ENCODE data around the gene HOXB6.

DNA sequence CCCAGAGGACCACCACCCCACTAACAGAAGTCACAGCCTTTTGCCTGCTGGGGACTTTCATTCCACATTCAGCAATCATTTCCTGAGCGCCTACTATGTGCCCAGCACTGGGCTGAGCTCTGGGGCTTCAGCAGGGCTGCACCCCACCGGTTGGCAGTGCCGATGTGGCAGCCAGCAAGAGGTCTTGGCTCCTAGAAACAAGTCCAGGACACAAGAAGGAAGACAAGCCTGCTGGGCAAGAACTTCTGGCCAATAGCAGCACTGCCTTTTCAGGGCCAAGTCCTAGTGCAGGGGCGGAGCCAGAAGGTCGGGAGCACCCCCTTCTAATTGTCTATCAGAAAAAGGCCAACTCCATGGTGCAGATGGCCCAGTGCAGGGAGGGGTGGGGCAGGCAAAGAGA, 34.4 kb upstream of the HOXB6 start:
- TF ChIP-seq, protein P1, sequence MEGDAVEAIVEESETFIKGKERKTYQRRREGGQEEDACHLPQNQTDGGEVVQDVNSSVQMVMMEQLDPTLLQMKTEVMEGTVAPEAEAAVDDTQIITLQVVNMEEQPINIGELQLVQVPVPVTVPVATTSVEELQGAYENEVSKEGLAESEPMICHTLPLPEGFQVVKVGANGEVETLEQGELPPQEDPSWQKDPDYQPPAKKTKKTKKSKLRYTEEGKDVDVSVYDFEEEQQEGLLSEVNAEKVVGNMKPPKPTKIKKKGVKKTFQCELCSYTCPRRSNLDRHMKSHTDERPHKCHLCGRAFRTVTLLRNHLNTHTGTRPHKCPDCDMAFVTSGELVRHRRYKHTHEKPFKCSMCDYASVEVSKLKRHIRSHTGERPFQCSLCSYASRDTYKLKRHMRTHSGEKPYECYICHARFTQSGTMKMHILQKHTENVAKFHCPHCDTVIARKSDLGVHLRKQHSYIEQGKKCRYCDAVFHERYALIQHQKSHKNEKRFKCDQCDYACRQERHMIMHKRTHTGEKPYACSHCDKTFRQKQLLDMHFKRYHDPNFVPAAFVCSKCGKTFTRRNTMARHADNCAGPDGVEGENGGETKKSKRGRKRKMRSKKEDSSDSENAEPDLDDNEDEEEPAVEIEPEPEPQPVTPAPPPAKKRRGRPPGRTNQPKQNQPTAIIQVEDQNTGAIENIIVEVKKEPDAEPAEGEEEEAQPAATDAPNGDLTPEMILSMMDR (IDR thresholded peaks at IDR 0.05; ENCODE audit: low read depth, low read length, missing input control): no peak
- TF ChIP-seq RAD21 (IDR thresholded peaks at IDR 0.05): no peak
- no peak for TF ChIP-seq HNF4G (IDR thresholded peaks at IDR 0.05)
- TF ChIP-seq, protein P2, sequence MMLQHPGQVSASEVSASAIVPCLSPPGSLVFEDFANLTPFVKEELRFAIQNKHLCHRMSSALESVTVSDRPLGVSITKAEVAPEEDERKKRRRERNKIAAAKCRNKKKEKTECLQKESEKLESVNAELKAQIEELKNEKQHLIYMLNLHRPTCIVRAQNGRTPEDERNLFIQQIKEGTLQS (IDR thresholded peaks at IDR 0.05): no peak
- TF ChIP-seq EGR1 (IDR thresholded peaks at IDR 0.05; ENCODE audit: low read depth in 2 of 2): no peak
- TF ChIP-seq, protein P3, sequence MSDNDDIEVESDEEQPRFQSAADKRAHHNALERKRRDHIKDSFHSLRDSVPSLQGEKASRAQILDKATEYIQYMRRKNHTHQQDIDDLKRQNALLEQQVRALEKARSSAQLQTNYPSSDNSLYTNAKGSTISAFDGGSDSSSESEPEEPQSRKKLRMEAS (IDR thresholded peaks at IDR 0.05): no peak
- TF ChIP-seq GABPA (IDR thresholded peaks at IDR 0.05 in 1 of 2, conservative IDR thresholded peaks at IDR 0.05 in 1 of 2): no peak
- TF ChIP-seq JUND (IDR thresholded peaks at IDR 0.05): no peak
- TF ChIP-seq RXRA (IDR thresholded peaks at IDR 0.05): no peak
- no peak for TF ChIP-seq FOXA1 (IDR thresholded peaks at IDR 0.05)
- no peak for TF ChIP-seq TAF1 (conservative IDR thresholded peaks at IDR 0.05)
- TF ChIP-seq SP1 (IDR thresholded peaks at IDR 0.05): no peak
